ENCODE measurements around the gene ACKR2. TPM values are rescaled to one million over a fixed set of nuclear protein-coding genes. Genes with fewer than 3 reads are reported as not detected.

ACKR2 gene
- total and polyA plus RNA-seq, 2 experiments from 2014 or later, result 0.35 TPM; not detected in 1

DNA sequence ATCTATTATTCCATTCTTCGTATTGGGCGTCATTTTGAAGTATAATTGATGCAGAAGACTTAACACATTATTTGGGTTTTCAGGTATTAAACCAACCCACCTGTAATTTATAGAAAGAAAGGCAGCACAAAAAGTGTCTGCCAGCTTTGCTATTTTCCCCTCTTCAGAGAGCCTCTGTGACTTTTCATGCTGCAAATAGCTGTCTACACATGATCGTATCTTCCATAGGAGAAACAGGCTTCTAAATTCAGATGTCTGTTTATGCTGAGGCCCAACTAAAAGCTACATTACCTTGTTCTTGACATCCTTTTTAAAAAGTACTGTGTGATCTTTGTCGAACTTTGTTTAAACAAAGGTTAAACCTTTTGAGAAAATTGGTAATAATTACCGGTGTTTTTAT is 5.0 kb downstream of the ACKR2 start (continued):
- TF ChIP-seq POLR2AphosphoS5 (IDR thresholded peaks at IDR 0.05; ENCODE audit: low read depth) (no peak), ETS1 (IDR thresholded peaks at IDR 0.05) (no peak), EZH2 (IDR thresholded peaks at IDR 0.05; ENCODE audit: low read depth, unreplicated experiment) (no peak), EZH2phosphoT487 (IDR thresholded peaks at IDR 0.05; ENCODE audit: unreplicated experiment) (no peak), STAT1 (IDR thresholded peaks at IDR 0.05; ENCODE audit: unreplicated experiment) (no peak)
- TF ChIP-seq, protein P1, sequence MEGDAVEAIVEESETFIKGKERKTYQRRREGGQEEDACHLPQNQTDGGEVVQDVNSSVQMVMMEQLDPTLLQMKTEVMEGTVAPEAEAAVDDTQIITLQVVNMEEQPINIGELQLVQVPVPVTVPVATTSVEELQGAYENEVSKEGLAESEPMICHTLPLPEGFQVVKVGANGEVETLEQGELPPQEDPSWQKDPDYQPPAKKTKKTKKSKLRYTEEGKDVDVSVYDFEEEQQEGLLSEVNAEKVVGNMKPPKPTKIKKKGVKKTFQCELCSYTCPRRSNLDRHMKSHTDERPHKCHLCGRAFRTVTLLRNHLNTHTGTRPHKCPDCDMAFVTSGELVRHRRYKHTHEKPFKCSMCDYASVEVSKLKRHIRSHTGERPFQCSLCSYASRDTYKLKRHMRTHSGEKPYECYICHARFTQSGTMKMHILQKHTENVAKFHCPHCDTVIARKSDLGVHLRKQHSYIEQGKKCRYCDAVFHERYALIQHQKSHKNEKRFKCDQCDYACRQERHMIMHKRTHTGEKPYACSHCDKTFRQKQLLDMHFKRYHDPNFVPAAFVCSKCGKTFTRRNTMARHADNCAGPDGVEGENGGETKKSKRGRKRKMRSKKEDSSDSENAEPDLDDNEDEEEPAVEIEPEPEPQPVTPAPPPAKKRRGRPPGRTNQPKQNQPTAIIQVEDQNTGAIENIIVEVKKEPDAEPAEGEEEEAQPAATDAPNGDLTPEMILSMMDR (conservative IDR thresholded peaks at IDR 0.05; ENCODE audit: low read depth in 2 of 2), result no peak

DNA sequence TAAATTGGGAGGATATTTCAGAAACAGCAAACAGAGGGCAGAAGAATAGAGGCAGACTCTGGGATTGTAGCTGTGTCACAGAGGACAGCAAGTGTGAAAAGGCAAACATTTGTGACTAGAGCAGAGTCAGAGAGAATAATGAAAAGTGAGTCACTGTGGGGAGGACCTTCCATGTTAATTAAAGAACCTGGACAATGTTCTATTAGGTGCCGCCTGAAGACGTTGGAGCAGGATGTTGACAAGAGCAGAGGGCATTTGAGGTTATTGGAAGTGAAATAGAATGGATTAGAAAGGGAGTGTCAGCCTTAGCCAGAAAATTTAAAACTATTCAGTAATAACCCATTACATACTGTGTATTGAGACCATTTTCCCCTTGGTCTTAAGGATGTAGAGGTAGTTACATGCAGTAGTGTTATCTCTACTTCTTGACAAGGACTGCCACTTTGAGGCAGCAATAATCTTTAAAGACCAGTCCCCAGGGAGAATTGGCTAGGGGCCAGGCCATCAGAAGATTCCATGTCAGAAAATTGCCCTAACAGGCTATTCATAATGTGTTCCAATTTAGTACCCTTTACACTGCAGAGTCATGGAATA is 5.8 kb downstream of the ACKR2 start:
- H3K4me2 ChIP-seq, result no peak overlapping the region
- Mint-ChIP-seq H3K27me3 (ENCODE audit: insufficient read depth, low read depth, poor library complexity) (peaks cover 2% of the 10 kb centered on the region), H3K4me1 (peaks cover 10% of the 10 kb centered on the region), H3K4me3 (no peak overlapping the region), H3K9me3 (no peaks in the 10 kb centered on the region), H3K36me3 (ENCODE audit: low read depth) (no peaks in the 10 kb centered on the region), H3K27ac (no peak overlapping the region)
- no peaks in the 10 kb centered on the region for H3K79me2 ChIP-seq (replicated peaks; ENCODE audit: insufficient read depth)
- no peaks in the 10 kb centered on the region for H3K36me3 ChIP-seq (ENCODE audit: insufficient read depth)
- H2AFZ ChIP-seq, result no peak overlapping the region
- no peaks in the 10 kb centered on the region for H4K20me1 ChIP-seq (replicated peaks; ENCODE audit: insufficient read depth)
- TF ChIP-seq EZH2phosphoT487 (IDR thresholded peaks at IDR 0.05; ENCODE audit: unreplicated experiment), result no peak
- no peak for TF ChIP-seq CREB1 (CRISPR knock-in tag; IDR thresholded peaks at IDR 0.05; ENCODE audit: low read depth)
- TF ChIP-seq STAT1 (IDR thresholded peaks at IDR 0.05; ENCODE audit: unreplicated experiment), result no peak
- H3K4me1 ChIP-seq (ENCODE audit: insufficient read depth), result peaks cover 9% of the 10 kb centered on the region; the same call in 1 of the 2 replicates
- no peak overlapping the region for H3K4me3 ChIP-seq
- ATAC-seq (no peak), DNase-seq (ENCODE audit: low spot score) (no peak)
- H3F3A ChIP-seq (replicated peaks; ENCODE audit: low read depth), result no peaks in the 10 kb centered on the region
- no peak overlapping the region for H3K27ac ChIP-seq (ENCODE audit: low read depth)
- no peaks in the 10 kb centered on the region for H3K27me3 ChIP-seq (ENCODE audit: insufficient read depth)
- H3K9me2 ChIP-seq (ENCODE audit: insufficient read depth), result no peaks in the 10 kb centered on the region

GRCh38 chr3:42815826-42816225 is 6.6 kb downstream of the ACKR2 start:
- ATAC-seq, result no peak
- H3K4me1 ChIP-seq (ENCODE audit: insufficient read depth), result peaks cover 9% of the 10 kb centered on the region; the same call in 1 of the 2 replicates
- Mint-ChIP-seq H3K9me3 (no peaks in the 10 kb centered on the region), H3K4me1 (peaks cover 10% of the 10 kb centered on the region), H3K27ac (no peak overlapping the region), H3K4me3 (no peak overlapping the region), H3K27me3 (ENCODE audit: insufficient read depth, low read depth, poor library complexity) (no peaks in the 10 kb centered on the region), H3K36me3 (ENCODE audit: low read depth) (no peaks in the 10 kb centered on the region)
- H3K27me3 ChIP-seq (ENCODE audit: insufficient read depth), result no peaks in the 10 kb centered on the region
- H2AFZ ChIP-seq, result no peak overlapping the region
- H3K4me2 ChIP-seq, result no peak overlapping the region
- H3F3A ChIP-seq (replicated peaks; ENCODE audit: low read depth), result no peaks in the 10 kb centered on the region
- H3K4me3 ChIP-seq, result no peak overlapping the region
- H3K9me2 ChIP-seq (ENCODE audit: insufficient read depth), result no peaks in the 10 kb centered on the region
- H4K20me1 ChIP-seq (replicated peaks; ENCODE audit: insufficient read depth), result no peaks in the 10 kb centered on the region
- H3K79me2 ChIP-seq (replicated peaks; ENCODE audit: insufficient read depth), result no peaks in the 10 kb centered on the region
- H3K36me3 ChIP-seq (ENCODE audit: insufficient read depth), result no peaks in the 10 kb centered on the region
- H3K27ac ChIP-seq (ENCODE audit: low read depth), result no peak overlapping the region
- no peak for DNase-seq (ENCODE audit: low spot score)
- TF ChIP-seq ZNF331 (CRISPR knock-in tag; IDR thresholded peaks at IDR 0.05; ENCODE audit: low read depth) (no peak), EZH2phosphoT487 (IDR thresholded peaks at IDR 0.05; ENCODE audit: unreplicated experiment) (no peak), EZH2 (IDR thresholded peaks at IDR 0.05; ENCODE audit: low read depth, unreplicated experiment) (no peak), POLR2AphosphoS5 (IDR thresholded peaks at IDR 0.05; ENCODE audit: low read depth) (no peak), ZNF114 (CRISPR knock-in tag; IDR thresholded peaks at IDR 0.05) (no peak), CREB1 (CRISPR knock-in tag; IDR thresholded peaks at IDR 0.05; ENCODE audit: low read depth) (no peak), ETS1 (IDR thresholded peaks at IDR 0.05) (no peak), STAT1 (IDR thresholded peaks at IDR 0.05; ENCODE audit: unreplicated experiment) (no peak)
- TF ChIP-seq, protein P1 (conservative IDR thresholded peaks at IDR 0.05; ENCODE audit: low read depth in 2 of 2), result no peak
- TF ChIP-seq, protein P2, sequence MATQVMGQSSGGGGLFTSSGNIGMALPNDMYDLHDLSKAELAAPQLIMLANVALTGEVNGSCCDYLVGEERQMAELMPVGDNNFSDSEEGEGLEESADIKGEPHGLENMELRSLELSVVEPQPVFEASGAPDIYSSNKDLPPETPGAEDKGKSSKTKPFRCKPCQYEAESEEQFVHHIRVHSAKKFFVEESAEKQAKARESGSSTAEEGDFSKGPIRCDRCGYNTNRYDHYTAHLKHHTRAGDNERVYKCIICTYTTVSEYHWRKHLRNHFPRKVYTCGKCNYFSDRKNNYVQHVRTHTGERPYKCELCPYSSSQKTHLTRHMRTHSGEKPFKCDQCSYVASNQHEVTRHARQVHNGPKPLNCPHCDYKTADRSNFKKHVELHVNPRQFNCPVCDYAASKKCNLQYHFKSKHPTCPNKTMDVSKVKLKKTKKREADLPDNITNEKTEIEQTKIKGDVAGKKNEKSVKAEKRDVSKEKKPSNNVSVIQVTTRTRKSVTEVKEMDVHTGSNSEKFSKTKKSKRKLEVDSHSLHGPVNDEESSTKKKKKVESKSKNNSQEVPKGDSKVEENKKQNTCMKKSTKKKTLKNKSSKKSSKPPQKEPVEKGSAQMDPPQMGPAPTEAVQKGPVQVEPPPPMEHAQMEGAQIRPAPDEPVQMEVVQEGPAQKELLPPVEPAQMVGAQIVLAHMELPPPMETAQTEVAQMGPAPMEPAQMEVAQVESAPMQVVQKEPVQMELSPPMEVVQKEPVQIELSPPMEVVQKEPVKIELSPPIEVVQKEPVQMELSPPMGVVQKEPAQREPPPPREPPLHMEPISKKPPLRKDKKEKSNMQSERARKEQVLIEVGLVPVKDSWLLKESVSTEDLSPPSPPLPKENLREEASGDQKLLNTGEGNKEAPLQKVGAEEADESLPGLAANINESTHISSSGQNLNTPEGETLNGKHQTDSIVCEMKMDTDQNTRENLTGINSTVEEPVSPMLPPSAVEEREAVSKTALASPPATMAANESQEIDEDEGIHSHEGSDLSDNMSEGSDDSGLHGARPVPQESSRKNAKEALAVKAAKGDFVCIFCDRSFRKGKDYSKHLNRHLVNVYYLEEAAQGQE (IDR thresholded peaks at IDR 0.05; ENCODE audit: unreplicated experiment), result no peak

All from GM23338 (cell line).